ENCODE measurements around the gene DOCK4. TPM values are rescaled to one million over a fixed set of nuclear protein-coding genes. Genes with fewer than 3 reads are reported as not detected.

DOCK4 gene
- total RNA-seq, 1 donor from 2014 or later = 4.5 TPM

- no peaks in the 10 kb centered on the region for H3K36me3 ChIP-seq (ENCODE audit: control insufficient read depth, insufficient read depth, low read length)
- no peak for FAIRE-seq
- TF ChIP-seq CTCF (IDR thresholded peaks at IDR 0.05; ENCODE audit: insufficient read depth, low read length, severe bottlenecking) = no peak
- no peaks in the 10 kb centered on the region for H3K27me3 ChIP-seq (ENCODE audit: control insufficient read depth, insufficient read depth, low read length)
- DNase-seq (ENCODE audit: low read depth) = no peak
- no peak overlapping the region for H3K4me3 ChIP-seq (ENCODE audit: low read depth, low read length)
Measured at GRCh38 chr7:111765751-111766643, 440.2 kb downstream of the DOCK4 start.

GRCh38 chr7:111763221-111763801, 442.9 kb downstream of the DOCK4 start:
- no peak overlapping the region for H3K4me3 ChIP-seq (ENCODE audit: low read depth, low read length)
- DNase-seq (ENCODE audit: low read depth) = peak; percentile 47
- FAIRE-seq = no peak
- H3K27me3 ChIP-seq (ENCODE audit: control insufficient read depth, insufficient read depth, low read length) = no peaks in the 10 kb centered on the region
- H3K36me3 ChIP-seq (ENCODE audit: control insufficient read depth, insufficient read depth, low read length) = peaks cover 2% of the 10 kb centered on the region
- TF ChIP-seq CTCF (IDR thresholded peaks at IDR 0.05; ENCODE audit: insufficient read depth, low read length, severe bottlenecking) = peak; percentile 50

- no peak for FAIRE-seq
Measured at GRCh38 chr7:111762799-111763198, 443.4 kb downstream of the DOCK4 start.

GRCh38 chr7:111762211-111762610, 444.0 kb downstream of the DOCK4 start:
- Histone ChIP-seq H3K36me3 (ENCODE audit: control insufficient read depth, insufficient read depth, low read length) (peaks cover 2% of the 10 kb centered on the region), H3K4me3 (ENCODE audit: low read depth, low read length) (no peak overlapping the region), H3K27me3 (ENCODE audit: control insufficient read depth, insufficient read depth, low read length) (no peaks in the 10 kb centered on the region)
- no peak for FAIRE-seq
- no peak for TF ChIP-seq CTCF (IDR thresholded peaks at IDR 0.05; ENCODE audit: insufficient read depth, low read length, severe bottlenecking)
- no peak for DNase-seq (ENCODE audit: low read depth)

More at GRCh38 chr7:111762799-111763198, 443.4 kb downstream of the DOCK4 start:
- no peak for TF ChIP-seq CTCF (IDR thresholded peaks at IDR 0.05; ENCODE audit: insufficient read depth, low read length, severe bottlenecking)
- no peak for DNase-seq (ENCODE audit: low read depth)
- Histone ChIP-seq H3K4me3 (ENCODE audit: low read depth, low read length) (no peak overlapping the region), H3K36me3 (ENCODE audit: control insufficient read depth, insufficient read depth, low read length) (peaks cover 2% of the 10 kb centered on the region), H3K27me3 (ENCODE audit: control insufficient read depth, insufficient read depth, low read length) (no peaks in the 10 kb centered on the region)

GRCh38 chr7:111760043-111760442, 446.2 kb downstream of the DOCK4 start:
- H3K36me3 ChIP-seq (ENCODE audit: control insufficient read depth, insufficient read depth, low read length) = peaks cover 2% of the 10 kb centered on the region
- H3K4me3 ChIP-seq (ENCODE audit: low read depth, low read length) = no peak overlapping the region
- DNase-seq (ENCODE audit: low read depth) (no peak), FAIRE-seq (no peak)
- TF ChIP-seq CTCF (IDR thresholded peaks at IDR 0.05; ENCODE audit: insufficient read depth, low read length, severe bottlenecking) = no peak
- no peaks in the 10 kb centered on the region for H3K27me3 ChIP-seq (ENCODE audit: control insufficient read depth, insufficient read depth, low read length)
